Glutamatergic neuron (in vitro differentiated cells): ENCODE data around the gene BCL2. TPM values are rescaled to one million over a fixed set of nuclear protein-coding genes. Genes with fewer than 3 reads are reported as not detected.

Experiments
- DNase-seq: peaks from one replicate; pipeline ENCODE4 v3.0.0; 2022
- H3K27ac Mint-ChIP-seq: one replicate; pipeline ENCODE4 v1.8.0; 2020; ENCODE audit warnings: mild to moderate bottlenecking, mixed read lengths, inconsistent platforms; ENCODE audit not compliant: unreplicated experiment
- H3K27me3 Mint-ChIP-seq: one replicate; pipeline ENCODE4 v1.8.0; 2020; ENCODE audit warnings: mild to moderate bottlenecking, moderate library complexity, mixed read lengths, inconsistent platforms; ENCODE audit not compliant: unreplicated experiment
- H3K36me3 Mint-ChIP-seq: one replicate; pipeline ENCODE4 v1.8.0; 2020; ENCODE audit warnings: mild to moderate bottlenecking, mixed read lengths, inconsistent platforms; ENCODE audit not compliant: unreplicated experiment
- H3K4me1 Mint-ChIP-seq: one replicate; pipeline ENCODE4 v1.8.0; 2020; ENCODE audit warnings: mild to moderate bottlenecking, low read depth, mixed read lengths, inconsistent platforms; ENCODE audit not compliant: unreplicated experiment
- H3K4me3 Mint-ChIP-seq: one replicate; pipeline ENCODE4 v1.8.0; 2020; ENCODE audit warnings: mild to moderate bottlenecking, mixed read lengths, inconsistent platforms; ENCODE audit not compliant: unreplicated experiment
- H3K9me3 Mint-ChIP-seq: one replicate; pipeline ENCODE4 v1.8.0; 2020; ENCODE audit warnings: mild to moderate bottlenecking, moderate library complexity, mixed read lengths, inconsistent platforms; ENCODE audit not compliant: unreplicated experiment
- CTCF ChIP-seq: fragments of 200-600 bp; sonication (generic); IDR thresholded peaks from one replicate; pipeline ENCODE4 v1.5.0; 2021; ENCODE audit not compliant: partially characterized antibody, unreplicated experiment
- total RNA-seq: library from RNA; stranded (reverse); fragmentation: NEBNext Ultra II Directional; extraction: Animal tissue kit (Norgen Biotek cat#: 25700); gene quantifications from one replicate; pipeline ENCODE4 v1.2.1, GENCODE V29; 2021; ENCODE audit not compliant: unreplicated experiment

BCL2 gene
- total RNA-seq, 1 donor from 2014 or later: 6.8 TPM

- H3K4me3 Mint-ChIP-seq: no peak overlapping the region
- no peaks in the 10 kb centered on the region for H3K27me3 Mint-ChIP-seq
Measured at GRCh38 chr18:63282793-63283192, 36.8 kb downstream of the BCL2 start.

GRCh38 chr18:63273222-63273927, 46.2 kb downstream of the BCL2 start:
- TF ChIP-seq CTCF: no peak
- no peak for DNase-seq
- H3K4me3 Mint-ChIP-seq: no peak overlapping the region
- H3K36me3 Mint-ChIP-seq: no peaks in the 10 kb centered on the region
- peak overlapping the region; percentile 93 for H3K27ac Mint-ChIP-seq
- peaks cover 4% of the 10 kb centered on the region for H3K9me3 Mint-ChIP-seq
- H3K27me3 Mint-ChIP-seq: peaks cover 6% of the 10 kb centered on the region
- peaks cover 27% of the 10 kb centered on the region for H3K4me1 Mint-ChIP-seq

More at GRCh38 chr18:63282793-63283192, 36.8 kb downstream of the BCL2 start:
- DNase-seq: no peak
- H3K27ac Mint-ChIP-seq: no peak overlapping the region
- no peak for TF ChIP-seq CTCF
- no peaks in the 10 kb centered on the region for H3K36me3 Mint-ChIP-seq
- H3K9me3 Mint-ChIP-seq: peaks cover 7% of the 10 kb centered on the region
- peaks cover 25% of the 10 kb centered on the region for H3K4me1 Mint-ChIP-seq

GRCh38 chr18:63272638-63273037, 46.9 kb downstream of the BCL2 start:
- H3K27ac Mint-ChIP-seq: peak overlapping the region; percentile 93
- H3K36me3 Mint-ChIP-seq: no peaks in the 10 kb centered on the region
- H3K4me3 Mint-ChIP-seq: peak overlapping the region; percentile 61
- peaks cover 6% of the 10 kb centered on the region for H3K27me3 Mint-ChIP-seq
- no peak for TF ChIP-seq CTCF
- peaks cover 27% of the 10 kb centered on the region for H3K4me1 Mint-ChIP-seq
- H3K9me3 Mint-ChIP-seq: peaks cover 4% of the 10 kb centered on the region
- no peak for DNase-seq

GRCh38 chr18:63271881-63272299, 47.7 kb downstream of the BCL2 start:
- Mint-ChIP-seq H3K9me3 (peaks cover 4% of the 10 kb centered on the region), H3K27ac (peak overlapping the region; percentile 93), H3K4me3 (peak overlapping the region; percentile 61), H3K27me3 (peaks cover 6% of the 10 kb centered on the region), H3K36me3 (no peaks in the 10 kb centered on the region), H3K4me1 (peaks cover 27% of the 10 kb centered on the region)
- TF ChIP-seq CTCF: no peak
- no peak for DNase-seq

- TF ChIP-seq CTCF: no peak
- H3K4me1 Mint-ChIP-seq: peaks cover 24% of the 10 kb centered on the region
- DNase-seq: no peak
- peak overlapping the region; percentile 61 for H3K4me3 Mint-ChIP-seq
- H3K9me3 Mint-ChIP-seq: peaks cover 4% of the 10 kb centered on the region
- H3K36me3 Mint-ChIP-seq: no peaks in the 10 kb centered on the region
- H3K27me3 Mint-ChIP-seq: peaks cover 6% of the 10 kb centered on the region
- peak overlapping the region; percentile 93 for H3K27ac Mint-ChIP-seq
Measured at GRCh38 chr18:63271148-63271547, 48.4 kb downstream of the BCL2 start.
